DMS153 treated with DMSO at 0.1 percent for 48 hours (cell line): ENCODE measurements around the gene IDH2.
A peak's percentile ranks its signal among the peaks of the same experiment; 100 is the strongest.

Experiments used
- DNase-seq: peaks from one replicate; lab custom pipeline; 2025; ENCODE audit not compliant: unreplicated experiment; lab: John Stamatoyannopoulos, UW

IDH2 gene

GRCh38 chr15:90044916-90045371, 57.3 kb downstream of the IDH2 start:
- no peak for DNase-seq

- DNase-seq: no peak
Observed at GRCh38 chr15:90044191-90044590, 58.1 kb downstream of the IDH2 start.

GRCh38 chr15:90043530-90044010, 58.7 kb downstream of the IDH2 start:
- DNase-seq: no peak

GRCh38 chr15:90042766-90043529, 59.3 kb downstream of the IDH2 start:
- DNase-seq: no peak

- DNase-seq: no peak
Observed at GRCh38 chr15:90042356-90042755, 59.9 kb downstream of the IDH2 start.

GRCh38 chr15:90040618-90041017, 61.6 kb downstream of the IDH2 start:
- no peak for DNase-seq

- no peak for DNase-seq
Observed at GRCh38 chr15:90039996-90040395, 62.3 kb downstream of the IDH2 start.

GRCh38 chr15:90038632-90039095, 63.6 kb downstream of the IDH2 start:
- no peak for DNase-seq

GRCh38 chr15:90037961-90038631, 64.2 kb downstream of the IDH2 start:
- DNase-seq: no peak

GRCh38 chr15:90037511-90037860, 64.8 kb downstream of the IDH2 start:
- no peak for DNase-seq

GRCh38 chr15:90036806-90037510, 65.3 kb downstream of the IDH2 start:
- no peak for DNase-seq

GRCh38 chr15:90036343-90036742, 65.9 kb downstream of the IDH2 start:
- DNase-seq: no peak

- DNase-seq: no peak
Observed at GRCh38 chr15:90035840-90036230, 66.4 kb downstream of the IDH2 start.

GRCh38 chr15:90035095-90035839, 67.0 kb downstream of the IDH2 start:
- peak; percentile 16 for DNase-seq

GRCh38 chr15:90033448-90033847, 68.8 kb downstream of the IDH2 start:
- DNase-seq: no peak
